Measurements from ENCODE around the gene GAD1.

The GAD1 gene

GRCh38 chr2:170818752-170819470 lies 2.2 kb downstream of the GAD1 start:
- TF ChIP-seq ZFX (IDR thresholded peaks at IDR 0.05; ENCODE audit: borderline replicate concordance): no peak
- no peak for TF ChIP-seq CTCF (IDR thresholded peaks at IDR 0.05)

GRCh38 chr2:170819680-170820664 lies 3.3 kb downstream of the GAD1 start:
- no peak for TF ChIP-seq ZFX (IDR thresholded peaks at IDR 0.05; ENCODE audit: borderline replicate concordance)
- no peak for TF ChIP-seq CTCF (IDR thresholded peaks at IDR 0.05)
- H3K27ac ChIP-seq: no peak overlapping the region

More at GRCh38 chr2:170818752-170819470, 2.2 kb downstream of the GAD1 start:
- H3K27ac ChIP-seq: no peak overlapping the region

GRCh38 chr2:170820757-170821530 lies 4.3 kb downstream of the GAD1 start:
- H3K27ac ChIP-seq: no peak overlapping the region
- TF ChIP-seq ZFX (IDR thresholded peaks at IDR 0.05; ENCODE audit: borderline replicate concordance): no peak
- TF ChIP-seq CTCF (IDR thresholded peaks at IDR 0.05): no peak

- TF ChIP-seq CTCF (IDR thresholded peaks at IDR 0.05) (no peak), ZFX (IDR thresholded peaks at IDR 0.05; ENCODE audit: borderline replicate concordance) (no peak)
- no peak overlapping the region for H3K27ac ChIP-seq
Observed at GRCh38 chr2:170821531-170822289, 5.0 kb downstream of the GAD1 start.

- H3K27ac ChIP-seq: no peak overlapping the region
- TF ChIP-seq CTCF (IDR thresholded peaks at IDR 0.05): no peak
- TF ChIP-seq ZFX (IDR thresholded peaks at IDR 0.05; ENCODE audit: borderline replicate concordance): no peak
Observed at GRCh38 chr2:170822290-170823087, 5.8 kb downstream of the GAD1 start.

Measured in 22Rv1 (cell line).